H1 (cell line): ENCODE measurements around the gene FAM76B. TPM values are rescaled to one million over a fixed set of nuclear protein-coding genes. Genes with fewer than 3 reads are reported as not detected.

Source experiments
- BRCA1 ChIP-seq: IDR thresholded peaks from 2 replicates; pipeline ENCODE4 v1.6.1; 2012; ENCODE audit warnings: low read depth, low read length, improper control_type of control experiment
- CTCF ChIP-seq, 3 experiments: IDR thresholded peaks; 1 replicate in 2 of 3; 2 replicates in 1 of 3; pipeline versions ENCODE4 v1.5.1 to v1.6.1; 2011; ENCODE audit warnings: low read length in 3 of 3, mild to moderate bottlenecking in 3 of 3, inconsistent platforms in 2 of 3, low read depth in 1 of 3, moderate library complexity in 1 of 3; ENCODE audit not compliant: insufficient read depth in 1 of 3; ENCODE audit errors: control extremely low read depth in 1 of 3
- MAX ChIP-seq: IDR thresholded peaks from 2 replicates; pipeline ENCODE4 v1.6.1; 2012; ENCODE audit warnings: inconsistent platforms
- polyA plus RNA-seq, 7 experiments: library from polyadenylated mRNA; depleted of rRNA in 3 of 7; stranded (reverse) in 5 of 7; unstranded in 2 of 7; fragments of >200 nt in 5 of 7; fragments of 200-250 nt in 2 of 7; gene quantifications; 1 replicate in 5 of 7; 2 replicates in 1 of 7; 4 replicates in 1 of 7; pipeline versions ENCODE4 v1.2.1 to v1.2.3, GENCODE V29; 2011 to 2013; ENCODE audit warnings: missing spikeins in 2 of 7, mixed read lengths in 2 of 7
- total RNA-seq: library from RNA; stranded (reverse); fragmentation: NEBNext Ultra II Directional; extraction: Animal tissue kit (Norgen Biotek cat#: 25700); gene quantifications from 2 replicates; pipeline ENCODE4 v1.2.1, GENCODE V29; 2021

The FAM76B gene
- total and polyA plus RNA-seq, 2 of the 8 experiments (the other 6 are each of a cell fraction or from before 2014, with no cell fraction given): 11.0 to 22.3 TPM

- TF ChIP-seq CTCF (IDR thresholded peaks at IDR 0.05; ENCODE audit: control extremely low read depth in 1 of 3, insufficient read depth in 1 of 3, low read depth in 1 of 3, low read length in 3 of 3): no peak
- TF ChIP-seq BRCA1: no peak
- no peak for TF ChIP-seq MAX
Measured at GRCh38 chr11:95727620-95728019, 62.0 kb downstream of the FAM76B start (continued).
